Testis (tissue), 3 donors: ENCODE data around the gene PDGFB. TPM values are rescaled to one million over a fixed set of nuclear protein-coding genes. Genes with fewer than 3 reads are reported as not detected.

Experiments
- DNase-seq: peaks from one replicate; pipeline ENCODE4 v3.0.0-alpha.2; 2019
- H3K27ac ChIP-seq, 2 donors: fragments of 200-600 bp; sonication (generic); one replicate each; pipeline ENCODE4 v1.5.1; 2019
- H3K27me3 ChIP-seq: fragments of 200-600 bp; sonication (generic); one replicate; pipeline ENCODE4 v1.5.1; 2019
- H3K36me3 ChIP-seq: fragments of 200-600 bp; sonication (generic); one replicate; pipeline ENCODE4 v1.5.1; 2017; ENCODE audit warnings: low read depth; ENCODE audit errors: missing control alignments
- H3K4me1 ChIP-seq: fragments of 200-600 bp; sonication (generic); one replicate; pipeline ENCODE4 v1.5.1; 2019
- H3K4me3 ChIP-seq, 2 donors: fragments of 200-600 bp; sonication (generic); one replicate each; pipeline ENCODE4 v1.5.1; 2017 to 2019
- H3K9me3 ChIP-seq: fragments of 200-600 bp; sonication (generic); one replicate; pipeline ENCODE4 v1.5.1; 2017
- POLR2A ChIP-seq: fragments of 450-650 bp; IDR thresholded peaks from one replicate; pipeline ENCODE4 v1.6.1; 2017; ENCODE audit warnings: antibody characterized with exemption, mild to moderate bottlenecking, moderate library complexity
- WGBS, 2 donors: methylation state at CpG; one replicate each; pipeline ENCODE4 v1.1.5; 2018; 5-methylcytosine and 5-hydroxymethylcytosine counted together
- intact Hi-C: fragments of 100-400 bp; cut with DNase I; formaldehyde crosslinking; loops from one replicate; pipeline ENCODE4 v1.15.1; 2023; ENCODE audit warnings: low total_unique reads
- polyA plus RNA-seq: library from polyadenylated mRNA; stranded (reverse); fragments of 350-450 nt; fragmentation: Illumina TruSeq; extraction: RNeasy Lipid Tissue Mini Kit (QIAGEN cat#74804); gene quantifications from one replicate; pipeline ENCODE4 v1.2.3, GENCODE V29; 2014; ENCODE audit warnings: low read depth, low replicate concordance; ENCODE audit not compliant: insufficient read depth
- total RNA-seq, 2 donors: library from RNA; depleted of rRNA; stranded (reverse); fragments of >200 nt; gene quantifications; one replicate each; pipeline ENCODE4 v1.2.3, GENCODE V29; 2016
- TF ChIP-seq, protein P1 (sequence below), 3 experiments: fragments of 450-650 bp in 2 of 3; fragments of 200-600 bp in 1 of 3; sonication (generic) in 1 of 3; IDR thresholded peaks; one replicate each; pipeline ENCODE4 v1.5.1; 2016 to 2019; ENCODE audit warnings: antibody characterized with exemption in 3 of 3, mild to moderate bottlenecking in 2 of 3, moderate library complexity in 1 of 3

The PDGFB gene
- total and polyA plus RNA-seq, 3 donors from 2014 or later = 7.7 to 13.3 (median 9.8) TPM

DNA sequence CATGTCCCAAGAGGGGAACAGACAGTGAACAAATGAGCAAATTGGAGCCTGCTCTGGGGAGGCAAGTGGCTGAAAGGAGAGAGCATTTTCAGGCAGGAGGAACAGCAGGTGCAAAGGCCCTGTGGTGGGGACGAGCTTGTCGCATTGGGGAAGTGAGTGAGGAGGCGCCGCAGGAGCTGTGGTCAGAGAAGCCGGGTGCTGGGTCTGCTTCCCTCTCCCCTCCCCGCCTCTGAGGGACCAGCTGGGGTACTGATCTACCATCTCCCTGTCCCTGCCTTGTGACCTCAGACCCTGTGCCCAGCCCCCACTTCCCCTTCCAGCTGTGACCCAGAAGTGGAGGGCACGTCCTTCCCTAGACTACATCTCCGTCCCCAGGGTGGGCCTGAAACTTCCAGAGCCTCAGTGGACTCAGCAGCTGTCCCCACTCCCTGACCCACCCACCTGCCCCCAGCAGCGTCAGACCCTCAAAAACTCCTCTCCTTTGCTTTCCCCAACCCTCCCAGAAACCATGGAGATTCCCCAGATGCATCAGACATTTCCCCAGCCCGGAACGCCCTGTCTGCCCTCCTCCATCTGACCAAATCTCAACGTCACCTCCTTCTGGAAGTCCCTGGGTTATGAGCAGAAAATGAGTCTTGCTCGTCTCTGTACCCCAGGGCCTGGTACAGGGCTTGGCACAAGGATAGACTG is 19.7 kb upstream of the PDGFB start:
- H3K4me1 ChIP-seq = no peaks in the 10 kb centered on the region
- WGBS, 2 donors = 86 to 87% methylated on average over 8 to 13 of the region's 13 CpGs
- no peaks in the 10 kb centered on the region for H3K9me3 ChIP-seq
- peak; percentile 52 for DNase-seq
- no peaks in the 10 kb centered on the region for H3K36me3 ChIP-seq
- no peak overlapping the region for H3K4me3 ChIP-seq
- no peaks in the 10 kb centered on the region for H3K27me3 ChIP-seq
- intact Hi-C loops = no loop called here
- TF ChIP-seq, protein P1, sequence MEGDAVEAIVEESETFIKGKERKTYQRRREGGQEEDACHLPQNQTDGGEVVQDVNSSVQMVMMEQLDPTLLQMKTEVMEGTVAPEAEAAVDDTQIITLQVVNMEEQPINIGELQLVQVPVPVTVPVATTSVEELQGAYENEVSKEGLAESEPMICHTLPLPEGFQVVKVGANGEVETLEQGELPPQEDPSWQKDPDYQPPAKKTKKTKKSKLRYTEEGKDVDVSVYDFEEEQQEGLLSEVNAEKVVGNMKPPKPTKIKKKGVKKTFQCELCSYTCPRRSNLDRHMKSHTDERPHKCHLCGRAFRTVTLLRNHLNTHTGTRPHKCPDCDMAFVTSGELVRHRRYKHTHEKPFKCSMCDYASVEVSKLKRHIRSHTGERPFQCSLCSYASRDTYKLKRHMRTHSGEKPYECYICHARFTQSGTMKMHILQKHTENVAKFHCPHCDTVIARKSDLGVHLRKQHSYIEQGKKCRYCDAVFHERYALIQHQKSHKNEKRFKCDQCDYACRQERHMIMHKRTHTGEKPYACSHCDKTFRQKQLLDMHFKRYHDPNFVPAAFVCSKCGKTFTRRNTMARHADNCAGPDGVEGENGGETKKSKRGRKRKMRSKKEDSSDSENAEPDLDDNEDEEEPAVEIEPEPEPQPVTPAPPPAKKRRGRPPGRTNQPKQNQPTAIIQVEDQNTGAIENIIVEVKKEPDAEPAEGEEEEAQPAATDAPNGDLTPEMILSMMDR (IDR thresholded peaks at IDR 0.05) = no peak
- no peak for TF ChIP-seq POLR2A
- no peak overlapping the region for H3K27ac ChIP-seq

DNA sequence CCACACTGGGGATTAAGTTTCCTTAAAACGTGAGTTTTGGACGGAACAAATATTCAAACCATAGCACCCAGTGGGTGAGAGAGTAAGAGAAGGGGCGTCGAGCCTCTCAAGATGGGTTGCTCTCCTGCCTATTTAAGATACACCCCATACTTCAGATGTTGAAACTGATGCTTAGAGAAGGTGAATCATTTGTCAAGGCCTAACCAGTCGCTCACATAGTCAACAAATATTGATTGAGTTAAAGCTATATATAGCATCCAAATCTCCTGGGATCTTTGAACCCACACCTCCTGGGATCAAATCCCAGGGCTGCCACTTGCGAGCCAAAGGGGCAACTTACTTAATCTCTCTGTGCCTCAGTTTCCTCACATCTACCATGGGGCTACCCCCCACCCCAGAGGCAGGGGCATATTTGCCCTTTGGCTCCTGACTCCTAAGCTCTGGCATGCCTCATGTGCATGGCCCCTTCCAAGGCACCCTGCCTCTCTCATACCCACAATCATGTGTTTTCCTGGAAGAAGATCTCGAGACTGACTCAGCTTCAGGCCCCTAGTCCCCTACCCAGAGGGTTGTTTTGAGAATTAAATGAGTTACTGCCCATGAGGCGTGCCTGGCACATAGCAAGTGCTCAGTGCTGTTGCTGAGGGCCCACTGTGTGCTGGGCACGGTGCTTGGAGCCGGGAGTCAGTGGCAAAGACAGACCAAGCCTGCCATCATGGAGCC is 19.0 kb upstream of the PDGFB start:
- DNase-seq = no peak
- Histone ChIP-seq H3K9me3 (no peaks in the 10 kb centered on the region), H3K4me1 (no peaks in the 10 kb centered on the region), H3K27me3 (no peaks in the 10 kb centered on the region), H3K4me3 (no peak overlapping the region), H3K27ac (no peak overlapping the region), H3K36me3 (no peaks in the 10 kb centered on the region)
- intact Hi-C loops = no loop called here
- 92 to 93% methylated on average over 9 to 10 of the region's 10 CpGs for whole genome bisulfite sequencing, 2 donors
- TF ChIP-seq, protein P1 (IDR thresholded peaks at IDR 0.05) = no peak
- TF ChIP-seq POLR2A = no peak

DNA sequence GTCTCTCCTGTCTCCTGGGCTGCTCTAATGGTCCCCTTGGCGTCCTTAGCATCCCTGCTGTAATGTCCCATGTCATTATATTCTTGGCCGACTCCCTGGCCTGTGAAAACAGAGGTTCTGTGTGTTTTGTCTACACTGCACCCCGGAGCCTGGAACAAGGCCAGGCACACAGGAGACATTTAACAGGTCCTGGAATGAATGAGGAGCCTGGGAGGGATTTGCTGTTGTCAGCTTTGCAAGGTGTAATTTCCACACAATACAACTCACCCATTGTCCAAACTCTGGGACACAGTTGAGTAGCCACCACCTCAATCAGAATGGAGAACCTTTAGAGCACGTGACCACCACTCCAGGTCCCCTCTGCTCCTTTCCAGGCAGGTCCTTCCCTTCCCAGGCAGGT is 14.9 kb upstream of the PDGFB start:
- no peaks in the 10 kb centered on the region for H3K9me3 ChIP-seq

DNA sequence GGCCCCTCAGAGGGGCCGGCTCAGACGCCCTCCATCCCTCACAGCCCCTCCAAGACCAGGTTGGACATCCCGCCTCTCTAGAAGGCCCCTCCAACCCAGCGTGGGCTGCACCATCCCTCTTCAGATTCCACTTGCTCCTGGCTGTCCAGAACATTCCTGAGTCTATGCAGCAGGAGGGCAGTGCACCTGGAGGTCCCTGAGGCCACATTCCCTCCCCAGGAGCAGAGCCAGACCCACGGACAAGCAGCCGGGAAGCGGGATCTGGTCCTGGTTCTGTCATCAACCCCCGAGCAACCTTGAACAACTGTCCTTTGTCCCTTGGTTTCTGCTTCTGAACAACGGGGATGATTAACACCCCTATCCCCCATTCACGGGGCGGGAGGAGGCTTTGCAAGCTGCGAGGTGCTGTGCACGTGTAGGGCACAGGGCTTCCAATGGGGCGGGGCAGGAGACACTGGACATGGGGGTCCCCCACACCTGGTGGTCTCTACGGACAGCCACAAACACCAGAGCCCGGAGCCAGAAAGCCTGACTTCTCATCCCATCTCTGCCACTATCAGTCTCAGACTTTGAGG is 13.2 kb upstream of the PDGFB start:
- no peak overlapping the region for H3K27ac ChIP-seq
- intact Hi-C loops = no loop called here
- no peak overlapping the region for H3K4me3 ChIP-seq
- H3K36me3 ChIP-seq = no peaks in the 10 kb centered on the region
- 73 to 80% methylated on average over 12 to 16 of the region's 16 CpGs for WGBS, 2 donors
- DNase-seq = no peak
- no peaks in the 10 kb centered on the region for H3K27me3 ChIP-seq
- TF ChIP-seq POLR2A = no peak
- TF ChIP-seq, protein P1 (IDR thresholded peaks at IDR 0.05) = no peak
- H3K9me3 ChIP-seq = no peaks in the 10 kb centered on the region
- H3K4me1 ChIP-seq = peaks cover 12% of the 10 kb centered on the region

More for the DNA sequence above, 14.9 kb upstream of the PDGFB start:
- intact Hi-C loops = no loop called here
- TF ChIP-seq POLR2A = no peak
- TF ChIP-seq, protein P1 (IDR thresholded peaks at IDR 0.05) = no peak
- Histone ChIP-seq H3K36me3 (no peaks in the 10 kb centered on the region), H3K4me3 (no peak overlapping the region), H3K4me1 (peaks cover 4% of the 10 kb centered on the region), H3K27me3 (no peaks in the 10 kb centered on the region), H3K27ac (no peak overlapping the region)
- DNase-seq = no peak
- 82 to 89% methylated on average over 4 of the region's 4 CpGs for WGBS, 2 donors
